H9 (cell line): ENCODE data around the gene STAB2. TPM values are rescaled to one million over a fixed set of nuclear protein-coding genes. Genes with fewer than 3 reads are reported as not detected.

Experiments
- DNase-seq: peaks from one replicate; pipeline ENCODE4 v3.0.0-alpha.2; 2017
- H2AFZ ChIP-seq: one replicate; pipeline ENCODE4 v1.6.1; 2013; ENCODE audit warnings: mild to moderate bottlenecking, low read length, control low read depth, moderate library complexity
- H2AK5ac ChIP-seq: 2 replicates; pipeline ENCODE4 v1.6.1; 2013; ENCODE audit warnings: low read length, control low read depth, mixed read lengths; ENCODE audit not compliant: insufficient read length
- H2BK120ac ChIP-seq: one replicate; pipeline ENCODE4 v1.6.1; 2013; ENCODE audit warnings: low read depth, mild to moderate bottlenecking, low read length, control low read depth, inconsistent platforms; ENCODE audit not compliant: poor library complexity, severe bottlenecking
- H2BK12ac ChIP-seq: 2 replicates; pipeline ENCODE4 v1.6.1; 2013; ENCODE audit warnings: low read length, control low read depth, mixed read lengths, low read depth; ENCODE audit not compliant: insufficient read length
- H2BK15ac ChIP-seq: 2 replicates; pipeline ENCODE4 v1.6.1; 2013; ENCODE audit warnings: low read depth, low read length, control low read depth
- H2BK20ac ChIP-seq: one replicate; pipeline ENCODE4 v1.6.1; 2013; ENCODE audit warnings: low read depth, mild to moderate bottlenecking, low read length, control low read depth, inconsistent platforms; ENCODE audit not compliant: poor library complexity, severe bottlenecking
- H2BK5ac ChIP-seq: 2 replicates; pipeline ENCODE4 v1.6.1; 2013; ENCODE audit warnings: low read length, control low read depth, mixed read lengths; ENCODE audit not compliant: insufficient read length
- H3K14ac ChIP-seq: 2 replicates; pipeline ENCODE4 v1.6.1; 2013; ENCODE audit warnings: low read length, control low read depth; ENCODE audit not compliant: insufficient read depth
- H3K18ac ChIP-seq: 2 replicates; pipeline ENCODE4 v1.6.1; 2013; ENCODE audit warnings: low read depth, mild to moderate bottlenecking, mixed read lengths, low read length, control low read depth; ENCODE audit not compliant: insufficient read length
- H3K23ac ChIP-seq: 2 replicates; pipeline ENCODE4 v1.6.1; 2013; ENCODE audit warnings: low read length, control low read depth, mixed read lengths, low read depth; ENCODE audit not compliant: insufficient read length
- H3K23me2 ChIP-seq: 2 replicates; pipeline ENCODE4 v1.6.1; 2013; ENCODE audit warnings: low read depth, mild to moderate bottlenecking, mixed read lengths, low read length, control low read depth; ENCODE audit not compliant: insufficient read length, poor library complexity, severe bottlenecking
- H3K27ac ChIP-seq: 2 replicates; pipeline ENCODE4 v1.5.1; 2013; ENCODE audit warnings: low read length, control low read depth, mixed read lengths, low read depth; ENCODE audit not compliant: insufficient read length
- H3K27me3 ChIP-seq: 2 replicates; pipeline ENCODE4 v1.6.1; 2013; ENCODE audit warnings: low read length, control low read depth, inconsistent platforms; ENCODE audit not compliant: insufficient read depth
- H3K4ac ChIP-seq: 2 replicates; pipeline ENCODE4 v1.6.1; 2013; ENCODE audit warnings: low read depth, mild to moderate bottlenecking, control low read depth, inconsistent platforms, low read length, moderate library complexity
- H3K4me1 ChIP-seq: 2 replicates; pipeline ENCODE4 v1.6.1; 2013; ENCODE audit warnings: low read length, control low read depth, inconsistent platforms; ENCODE audit not compliant: insufficient read depth
- H3K4me2 ChIP-seq: 2 replicates; pipeline ENCODE4 v1.6.1; 2013; ENCODE audit warnings: low read length, control low read depth, mixed read lengths; ENCODE audit not compliant: insufficient read length, insufficient read depth
- H3K56ac ChIP-seq: 2 replicates; pipeline ENCODE4 v1.6.1; 2013; ENCODE audit warnings: low read depth, mild to moderate bottlenecking, mixed read lengths, low read length, control low read depth; ENCODE audit not compliant: insufficient read length
- H3K79me1 ChIP-seq: 2 replicates; pipeline ENCODE4 v1.6.1; 2013; ENCODE audit warnings: low read depth, mild to moderate bottlenecking, moderate library complexity, low read length, control low read depth, inconsistent platforms; ENCODE audit not compliant: insufficient read depth, poor library complexity, severe bottlenecking
- H3K79me2 ChIP-seq: 2 replicates; pipeline ENCODE4 v1.6.1; 2013; ENCODE audit warnings: low read length, control low read depth, inconsistent platforms; ENCODE audit not compliant: insufficient read depth
- H3K9ac ChIP-seq: 2 replicates; pipeline ENCODE4 v1.6.1; 2013; ENCODE audit warnings: low read length, control low read depth, mixed read lengths; ENCODE audit not compliant: insufficient read length; ENCODE audit errors: extremely low read depth
- H3K9me3 ChIP-seq: one replicate; pipeline ENCODE4 v1.6.1; 2013; ENCODE audit warnings: low read depth, low read length, inconsistent platforms; ENCODE audit not compliant: control insufficient read depth
- H3T11ph ChIP-seq: one replicate; pipeline ENCODE4 v1.6.1; 2013; ENCODE audit warnings: mild to moderate bottlenecking, low read length, control low read depth, inconsistent platforms
- H4K20me1 ChIP-seq: one replicate; pipeline ENCODE4 v1.6.1; 2013; ENCODE audit not compliant: control insufficient read depth, insufficient read length, insufficient read depth
- H4K5ac ChIP-seq: 2 replicates; pipeline ENCODE4 v1.6.1; 2013; ENCODE audit warnings: low read depth, mild to moderate bottlenecking, mixed read lengths, low read length, control low read depth; ENCODE audit not compliant: insufficient read length
- H4K8ac ChIP-seq: replicated peaks from 2 replicates; pipeline ENCODE4 v1.6.1; 2013; ENCODE audit warnings: low read length, control low read depth, mixed read lengths, low read depth; ENCODE audit not compliant: insufficient read length
- H4K91ac ChIP-seq: 2 replicates; pipeline ENCODE4 v1.6.1; 2013; ENCODE audit warnings: low read depth, mild to moderate bottlenecking, moderate library complexity, mixed read lengths, low read length, control low read depth; ENCODE audit not compliant: insufficient read length
- H3K27ac Mint-ChIP-seq, 3 experiments: 2 replicates in 2 of 3; 3 replicates in 1 of 3; pipeline ENCODE4 v1.8.0; 2020 to 2021; ENCODE audit warnings: mixed read lengths in 3 of 3, mild to moderate bottlenecking in 1 of 3, moderate library complexity in 1 of 3
- H3K27me3 Mint-ChIP-seq: 2 replicates; pipeline ENCODE4 v1.8.0; 2021; ENCODE audit warnings: low read depth, mild to moderate bottlenecking, moderate library complexity, mixed read lengths
- H3K36me3 Mint-ChIP-seq, 3 experiments: 2 replicates in 2 of 3; 3 replicates in 1 of 3; pipeline ENCODE4 v1.8.0; 2020 to 2021; ENCODE audit warnings: low read depth in 3 of 3, mixed read lengths in 3 of 3; ENCODE audit not compliant: insufficient read depth in 1 of 3
- H3K4me1 Mint-ChIP-seq, 2 experiments: 2 replicates each; pipeline ENCODE4 v1.8.0; 2020; ENCODE audit warnings: mixed read lengths in 2 of 2
- H3K4me3 Mint-ChIP-seq, 2 experiments: 2 replicates in 1 of 2; 3 replicates in 1 of 2; pipeline ENCODE4 v1.8.0; 2020 to 2021; ENCODE audit warnings: mild to moderate bottlenecking in 2 of 2, mixed read lengths in 2 of 2, moderate library complexity in 1 of 2
- H3K9me3 Mint-ChIP-seq, 2 experiments: 2 replicates in 1 of 2; 3 replicates in 1 of 2; pipeline ENCODE4 v1.8.0; 2020; ENCODE audit warnings: mild to moderate bottlenecking in 2 of 2, mixed read lengths in 2 of 2, moderate library complexity in 1 of 2
- CTCF ChIP-seq: fragments of 200-600 bp; sonication (generic); conservative IDR thresholded peaks from 3 replicates; pipeline ENCODE4 v1.8.0; 2021; ENCODE audit warnings: antibody characterized with exemption, mild to moderate bottlenecking
- whole genome bisulfite sequencing: extraction: QIAGEN DNeasy Blood & Tissue Kit; methylation state at CpG from one replicate; pipeline ENCODE4 v1.1.7; 2013; ENCODE audit warnings: missing lambda C conversion rate, low lambda C conversion rate, mixed read lengths; ENCODE audit not compliant: insufficient read length; ENCODE audit errors: extremely low coverage; 5-methylcytosine and 5-hydroxymethylcytosine counted together
- total RNA-seq: library from RNA; stranded (reverse); gene quantifications from 2 replicates; pipeline ENCODE4 v1.2.1, GENCODE V29; 2021

The STAB2 gene
- total RNA-seq, 1 experiment from 2014 or later = 0.02 TPM

DNA sequence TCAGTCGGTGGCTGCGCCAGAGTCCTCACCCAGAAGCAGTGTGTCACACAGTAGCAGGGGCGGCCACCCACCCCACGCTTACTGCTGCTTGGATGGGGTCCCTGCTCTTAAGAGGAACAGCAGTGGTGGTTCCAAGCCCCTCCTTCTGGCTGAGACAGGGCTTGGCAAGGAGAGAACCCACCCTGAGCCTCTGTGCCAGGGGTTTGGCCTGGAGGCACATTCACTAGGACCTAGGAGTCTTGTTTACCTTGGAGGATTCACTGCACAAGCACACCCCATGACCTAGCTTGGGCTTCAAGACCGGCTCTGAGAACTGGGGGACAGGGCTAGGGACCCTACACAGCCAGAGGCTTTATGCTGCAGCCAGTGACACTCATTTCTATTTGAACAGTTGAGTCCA, 175.4 kb downstream of the STAB2 start:
- no peaks in the 10 kb centered on the region for H3K79me1 ChIP-seq
- no peak for TF ChIP-seq CTCF
- no peak overlapping the region for H4K91ac ChIP-seq
- H4K5ac ChIP-seq = no peak overlapping the region
- H3T11ph ChIP-seq = no peak overlapping the region
- H2BK15ac ChIP-seq = no peak overlapping the region
- no peak overlapping the region for H2BK5ac ChIP-seq
- H2AK5ac ChIP-seq = no peak overlapping the region
- no peak overlapping the region for H2BK120ac ChIP-seq
- H2BK20ac ChIP-seq = no peak overlapping the region
- H3K9me3 Mint-ChIP-seq = no peaks in the 10 kb centered on the region
- no peaks in the 10 kb centered on the region for H3K9me3 ChIP-seq
- no peak overlapping the region for H3K4me2 ChIP-seq
- H3K4me1 Mint-ChIP-seq = peaks cover 11 to 12% of the 10 kb centered on the region in 2 experiments
- no peak overlapping the region for H3K27ac ChIP-seq
- no peak overlapping the region for H2AFZ ChIP-seq
- no peaks in the 10 kb centered on the region for H3K27me3 Mint-ChIP-seq
- H3K23ac ChIP-seq = no peak overlapping the region
- H3K9ac ChIP-seq = no peak overlapping the region
- H3K27me3 ChIP-seq = no peaks in the 10 kb centered on the region
- H4K8ac ChIP-seq = no peak overlapping the region
- no CpG with 5 or more reads among the region's 5 CpGs for WGBS
- H3K14ac ChIP-seq = no peak overlapping the region; the same call in 1 of the 2 replicates
- H3K18ac ChIP-seq = no peak overlapping the region
- H3K36me3 Mint-ChIP-seq = peaks cover 0 to 11% (median 6%) of the 10 kb centered on the region in 3 experiments; a peak in 5 of 7 replicates
- no peak overlapping the region for H3K56ac ChIP-seq
- H3K79me2 ChIP-seq = no peaks in the 10 kb centered on the region
- H3K23me2 ChIP-seq = no peaks in the 10 kb centered on the region
- no peaks in the 10 kb centered on the region for H4K20me1 ChIP-seq
- H3K4me1 ChIP-seq = no peaks in the 10 kb centered on the region
- H2BK12ac ChIP-seq = no peak overlapping the region
- H3K4me3 Mint-ChIP-seq = no peak overlapping the region
- no peak overlapping the region for H3K4ac ChIP-seq
- H3K27ac Mint-ChIP-seq = no peak overlapping the region
- DNase-seq = no peak
